GM03348 (cell line): ENCODE data around the gene APOBEC3C.
"Not testable (repeated sequence)": the region's sequence is repeated elsewhere in the genome, so short reads cannot be mapped to it uniquely, and the experiment has no call there.

Experiments used
- DNase-seq: peaks from one replicate; pipeline ENCODE4 v3.0.0; 2012; ENCODE audit warnings: low spot score

Gene APOBEC3C

DNA sequence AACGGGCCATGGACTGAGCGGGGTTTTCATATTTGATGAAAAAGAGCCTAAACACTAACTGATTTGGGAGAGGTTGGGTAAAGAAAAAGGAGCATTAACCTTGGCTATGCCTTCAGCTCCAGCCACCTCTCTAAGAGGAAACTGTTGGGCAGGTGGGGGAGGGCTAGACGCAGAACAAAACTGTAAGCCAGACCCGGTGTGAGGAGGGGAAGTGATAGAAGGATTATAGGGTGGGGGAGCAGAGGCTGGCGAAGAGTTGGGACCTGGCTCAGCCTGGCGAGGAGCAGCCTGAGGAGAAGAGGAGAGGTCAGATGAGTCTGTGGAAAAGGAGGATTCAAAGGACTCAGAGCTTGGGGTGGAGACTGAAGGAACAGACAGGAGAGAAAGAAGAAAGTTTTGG is 47.2 kb downstream of the APOBEC3C start:
- DNase-seq = not testable (repeated sequence)

GRCh38 chr22:39061951-39062350 is 47.9 kb downstream of the APOBEC3C start:
- not testable (repeated sequence) for DNase-seq

DNA sequence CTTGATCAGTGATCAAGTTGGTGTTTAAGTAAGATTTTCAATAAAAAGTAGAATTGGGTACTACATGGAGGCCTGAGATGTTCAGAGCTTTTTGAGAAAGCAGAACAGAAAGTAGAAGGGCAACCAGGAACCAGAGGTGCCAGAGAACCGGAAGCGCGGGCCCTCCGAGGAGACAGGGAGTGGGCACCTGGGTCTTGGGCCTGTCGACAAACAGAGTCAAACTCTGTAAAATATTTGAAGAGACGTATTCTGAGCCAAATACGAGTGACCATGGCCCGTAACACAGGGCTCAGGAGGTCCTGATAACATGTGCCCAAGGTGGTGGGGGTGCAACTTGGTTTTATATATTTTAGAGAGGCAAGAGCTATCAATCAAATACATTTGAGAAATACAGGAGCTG is 49.8 kb downstream of the APOBEC3C start:
- DNase-seq = not testable (repeated sequence)

- not testable (repeated sequence) for DNase-seq
Measured at GRCh38 chr22:39066442-39067276, 52.6 kb downstream of the APOBEC3C start.

GRCh38 chr22:39068033-39068785 is 54.2 kb downstream of the APOBEC3C start:
- no peak for DNase-seq
